ENCODE measurements around the gene LIN7A. TPM values are rescaled to one million over a fixed set of nuclear protein-coding genes. Genes with fewer than 3 reads are reported as not detected.

Gene LIN7A
- total RNA-seq, 1 donor from 2014 or later = 31.7 TPM

DNA sequence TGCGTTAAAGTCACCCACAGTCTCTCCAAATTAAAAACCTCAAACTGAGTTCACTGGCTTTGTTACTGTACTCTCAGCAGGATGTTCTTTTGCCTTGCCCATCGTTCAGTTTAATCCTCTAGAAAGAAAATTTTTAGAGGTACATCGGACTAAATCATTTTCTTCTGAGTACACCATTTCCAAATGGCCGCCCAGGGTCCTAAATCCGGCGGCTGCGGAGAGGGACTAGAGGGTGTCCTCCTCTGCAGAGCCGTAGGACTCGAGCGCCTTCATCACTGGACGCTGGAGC is 1.4 kb downstream of the LIN7A start:
- TF ChIP-seq, protein P1, sequence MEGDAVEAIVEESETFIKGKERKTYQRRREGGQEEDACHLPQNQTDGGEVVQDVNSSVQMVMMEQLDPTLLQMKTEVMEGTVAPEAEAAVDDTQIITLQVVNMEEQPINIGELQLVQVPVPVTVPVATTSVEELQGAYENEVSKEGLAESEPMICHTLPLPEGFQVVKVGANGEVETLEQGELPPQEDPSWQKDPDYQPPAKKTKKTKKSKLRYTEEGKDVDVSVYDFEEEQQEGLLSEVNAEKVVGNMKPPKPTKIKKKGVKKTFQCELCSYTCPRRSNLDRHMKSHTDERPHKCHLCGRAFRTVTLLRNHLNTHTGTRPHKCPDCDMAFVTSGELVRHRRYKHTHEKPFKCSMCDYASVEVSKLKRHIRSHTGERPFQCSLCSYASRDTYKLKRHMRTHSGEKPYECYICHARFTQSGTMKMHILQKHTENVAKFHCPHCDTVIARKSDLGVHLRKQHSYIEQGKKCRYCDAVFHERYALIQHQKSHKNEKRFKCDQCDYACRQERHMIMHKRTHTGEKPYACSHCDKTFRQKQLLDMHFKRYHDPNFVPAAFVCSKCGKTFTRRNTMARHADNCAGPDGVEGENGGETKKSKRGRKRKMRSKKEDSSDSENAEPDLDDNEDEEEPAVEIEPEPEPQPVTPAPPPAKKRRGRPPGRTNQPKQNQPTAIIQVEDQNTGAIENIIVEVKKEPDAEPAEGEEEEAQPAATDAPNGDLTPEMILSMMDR (IDR thresholded peaks at IDR 0.05) = no peak
- no peak for TF ChIP-seq EZH2phosphoT487 (IDR thresholded peaks at IDR 0.05)
- TF ChIP-seq EZH2 (IDR thresholded peaks at IDR 0.05) = no peak
- Mint-ChIP-seq H3K36me3 (no peaks in the 10 kb centered on the region), H3K9me3 (no peaks in the 10 kb centered on the region), H3K27me3 (ENCODE audit: insufficient read depth, low read depth) (peaks cover 7% of the 10 kb centered on the region), H3K4me3 (peak overlapping the region; percentile 94), H3K4me1 (peaks cover 38% of the 10 kb centered on the region), H3K27ac (peak overlapping the region; percentile 37)
- Histone ChIP-seq H3K36me3 (no peaks in the 10 kb centered on the region), H3F3A (ENCODE audit: low read depth) (peaks cover 15% of the 10 kb centered on the region), H3K79me2 (ENCODE audit: low read depth) (peaks cover 30% of the 10 kb centered on the region), H3K9ac (peak overlapping the region; percentile 48), H3K4me1 (peaks cover 18% of the 10 kb centered on the region), H3K4me2 (peak overlapping the region; percentile 96), H3K27ac (no peak overlapping the region), H3K27me3 (peaks cover 19% of the 10 kb centered on the region), H3K4me3 (peak overlapping the region; percentile 95), H3K9me3 (ENCODE audit: low read depth) (no peaks in the 10 kb centered on the region), H2AFZ (replicated peaks) (peak overlapping the region; percentile 99), H4K20me1 (ENCODE audit: low read depth) (no peaks in the 10 kb centered on the region)
- peak; percentile 68 for DNase-seq (ENCODE audit: low spot score)

DNA sequence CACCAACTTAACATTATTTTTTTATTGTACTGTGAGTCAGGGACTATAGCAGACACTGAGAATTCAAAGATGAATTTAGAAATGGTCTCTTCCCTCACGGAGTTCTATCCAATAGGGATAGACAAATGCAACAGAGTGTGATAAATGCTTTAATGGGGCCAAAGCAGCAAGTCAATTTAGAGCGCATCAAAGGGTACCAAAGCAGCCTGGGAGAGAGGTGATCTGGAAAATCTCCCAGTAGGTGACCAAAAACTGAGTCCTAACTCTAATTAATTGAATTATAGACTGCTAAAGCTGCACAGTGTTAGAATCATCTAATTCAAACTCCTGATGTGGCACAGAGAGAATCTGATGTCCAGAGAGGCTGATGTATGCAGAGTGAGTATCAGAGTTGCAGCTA is 2.6 kb downstream of the LIN7A start:
- no peak overlapping the region for H3K9ac ChIP-seq
- peaks cover 42% of the 10 kb centered on the region for H3K79me2 ChIP-seq (ENCODE audit: low read depth)
- Mint-ChIP-seq H3K27me3 (ENCODE audit: insufficient read depth, low read depth) (peaks cover 7% of the 10 kb centered on the region), H3K4me3 (no peak overlapping the region), H3K9me3 (no peaks in the 10 kb centered on the region), H3K27ac (no peak overlapping the region), H3K4me1 (peaks cover 38% of the 10 kb centered on the region), H3K36me3 (no peaks in the 10 kb centered on the region)
- H3F3A ChIP-seq (ENCODE audit: low read depth) = peaks cover 15% of the 10 kb centered on the region
- DNase-seq (ENCODE audit: low spot score) = peak; percentile 43
- no peaks in the 10 kb centered on the region for H3K36me3 ChIP-seq
- H3K4me2 ChIP-seq = peak overlapping the region; percentile 96
- H3K4me3 ChIP-seq = peak overlapping the region; percentile 95
- H3K4me1 ChIP-seq = peaks cover 18% of the 10 kb centered on the region
- H2AFZ ChIP-seq (replicated peaks) = no peak overlapping the region
- H3K27ac ChIP-seq = no peak overlapping the region
- H3K27me3 ChIP-seq = peaks cover 19% of the 10 kb centered on the region
- TF ChIP-seq EZH2 (IDR thresholded peaks at IDR 0.05) = no peak
- no peak for TF ChIP-seq EZH2phosphoT487 (IDR thresholded peaks at IDR 0.05)
- TF ChIP-seq, protein P1 (IDR thresholded peaks at IDR 0.05) = no peak
- no peaks in the 10 kb centered on the region for H4K20me1 ChIP-seq (ENCODE audit: low read depth)
- H3K9me3 ChIP-seq (ENCODE audit: low read depth) = no peaks in the 10 kb centered on the region

DNA sequence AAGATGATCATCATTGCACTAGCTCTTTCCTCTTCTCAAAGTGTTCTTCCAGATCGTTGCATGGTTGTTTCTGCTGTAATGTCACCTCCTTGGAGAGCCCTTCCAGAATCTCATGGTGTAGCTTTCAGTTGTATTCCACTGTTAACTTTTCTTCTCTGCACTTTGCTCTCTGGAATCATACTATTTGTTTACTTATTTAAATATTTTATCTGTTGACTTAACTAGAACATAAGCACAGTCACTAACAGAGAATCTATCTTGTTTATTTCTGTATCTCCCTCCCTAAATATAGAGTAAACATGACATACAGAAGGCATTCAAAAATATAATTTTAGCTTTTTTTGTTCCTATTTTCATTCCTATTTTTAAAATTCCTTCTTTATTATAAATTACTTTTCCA is 11.8 kb downstream of the LIN7A start:
- Histone ChIP-seq H3K9me3 (ENCODE audit: low read depth) (no peaks in the 10 kb centered on the region), H3K79me2 (ENCODE audit: low read depth) (peaks cover 12% of the 10 kb centered on the region), H2AFZ (replicated peaks) (no peak overlapping the region), H3K9ac (no peak overlapping the region), H3K4me3 (no peak overlapping the region), H3F3A (ENCODE audit: low read depth) (no peaks in the 10 kb centered on the region), H3K27me3 (no peaks in the 10 kb centered on the region), H3K4me1 (no peaks in the 10 kb centered on the region), H3K4me2 (no peak overlapping the region), H3K27ac (no peak overlapping the region), H3K36me3 (no peaks in the 10 kb centered on the region), H4K20me1 (ENCODE audit: low read depth) (no peaks in the 10 kb centered on the region)
- Mint-ChIP-seq H3K27me3 (ENCODE audit: insufficient read depth, low read depth) (peaks cover 2% of the 10 kb centered on the region), H3K9me3 (peaks cover 4% of the 10 kb centered on the region), H3K27ac (no peak overlapping the region), H3K4me3 (no peak overlapping the region), H3K4me1 (no peaks in the 10 kb centered on the region), H3K36me3 (no peaks in the 10 kb centered on the region)
- TF ChIP-seq EZH2 (IDR thresholded peaks at IDR 0.05) (no peak), EZH2phosphoT487 (IDR thresholded peaks at IDR 0.05) (no peak)
- TF ChIP-seq, protein P1 (IDR thresholded peaks at IDR 0.05) = no peak
- DNase-seq (ENCODE audit: low spot score) = no peak
